ENCODE data around the gene PLEKHF1. TPM values are rescaled to one million over a fixed set of nuclear protein-coding genes. Genes with fewer than 3 reads are reported as not detected.

The PLEKHF1 gene, protein sequence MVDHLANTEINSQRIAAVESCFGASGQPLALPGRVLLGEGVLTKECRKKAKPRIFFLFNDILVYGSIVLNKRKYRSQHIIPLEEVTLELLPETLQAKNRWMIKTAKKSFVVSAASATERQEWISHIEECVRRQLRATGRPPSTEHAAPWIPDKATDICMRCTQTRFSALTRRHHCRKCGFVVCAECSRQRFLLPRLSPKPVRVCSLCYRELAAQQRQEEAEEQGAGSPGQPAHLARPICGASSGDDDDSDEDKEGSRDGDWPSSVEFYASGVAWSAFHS
- total RNA-seq = 27.5 and 30.0 TPM in 2 replicates

GRCh38 chr19:29665215-29665825, at the start of gene PLEKHF1:
Gene PLEKHF1, plus strand, starts transcription at chr19:29665461. Its CDS starts 8,379 bp downstream, at chr19:29673840.

GRCh38 chr19:29714953-29715700, 49.9 kb downstream of the PLEKHF1 start, which contains the start of gene C19orf12:
Gene C19orf12, minus strand, starts transcription at chr19:29715261. Its CDS starts 6,848 bp downstream, at chr19:29708413.

Other genes starting within 250 kb of the PLEKHF1 start
- not detected in 2 replicates for gene VSTM2B, start 139.5 kb upstream of the PLEKHF1 start, total RNA-seq
- gene POP4, start 59.2 kb upstream of the PLEKHF1 start, total RNA-seq = 85.6 and 96.6 TPM in 2 replicates
- 17.0 and 19.0 TPM in 2 replicates for gene C19orf12, start 49.8 kb downstream of the PLEKHF1 start, total RNA-seq
- gene CCNE1, start 146.5 kb downstream of the PLEKHF1 start, total RNA-seq = 2.9 and 5.4 TPM in 2 replicates

All from aortic smooth muscle cell (primary cell).